ENCODE measurements around the gene RASGEF1C.

DNA sequence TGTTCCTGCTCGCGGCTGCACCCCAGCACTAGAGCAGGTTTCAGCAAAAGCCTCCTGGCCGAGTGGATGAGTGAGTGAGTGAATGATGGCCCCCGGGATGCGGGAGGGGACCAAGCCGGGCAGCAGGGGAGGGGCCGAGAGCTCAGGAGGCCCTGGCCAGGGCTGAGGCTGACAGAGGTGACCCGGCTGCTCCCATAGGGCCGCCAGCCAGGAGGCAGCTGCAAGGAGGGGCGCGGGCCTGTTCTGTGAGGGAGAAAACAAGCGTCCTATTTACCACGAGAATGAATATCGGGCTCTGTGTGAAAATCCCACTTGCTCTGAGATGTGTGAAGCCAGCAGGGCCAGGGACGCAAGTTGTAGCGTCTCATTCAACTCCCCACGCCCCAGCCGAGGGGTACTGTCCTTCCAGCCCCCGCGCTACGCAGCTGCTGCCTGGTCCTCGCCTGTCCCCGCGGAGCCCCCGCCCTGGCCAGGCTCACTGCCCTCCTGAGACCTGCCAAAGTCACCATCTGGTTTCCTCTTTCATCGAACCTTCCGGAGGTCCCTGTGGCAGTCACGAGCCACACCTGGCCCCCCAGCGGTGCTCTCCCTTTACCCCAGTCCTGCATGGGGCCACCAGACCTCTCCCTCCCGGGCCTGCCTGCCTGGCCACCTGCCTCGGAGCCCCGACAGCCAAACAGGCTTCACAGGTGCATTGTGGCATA, 38.8 kb downstream of the RASGEF1C start:
- TF ChIP-seq, protein P1, sequence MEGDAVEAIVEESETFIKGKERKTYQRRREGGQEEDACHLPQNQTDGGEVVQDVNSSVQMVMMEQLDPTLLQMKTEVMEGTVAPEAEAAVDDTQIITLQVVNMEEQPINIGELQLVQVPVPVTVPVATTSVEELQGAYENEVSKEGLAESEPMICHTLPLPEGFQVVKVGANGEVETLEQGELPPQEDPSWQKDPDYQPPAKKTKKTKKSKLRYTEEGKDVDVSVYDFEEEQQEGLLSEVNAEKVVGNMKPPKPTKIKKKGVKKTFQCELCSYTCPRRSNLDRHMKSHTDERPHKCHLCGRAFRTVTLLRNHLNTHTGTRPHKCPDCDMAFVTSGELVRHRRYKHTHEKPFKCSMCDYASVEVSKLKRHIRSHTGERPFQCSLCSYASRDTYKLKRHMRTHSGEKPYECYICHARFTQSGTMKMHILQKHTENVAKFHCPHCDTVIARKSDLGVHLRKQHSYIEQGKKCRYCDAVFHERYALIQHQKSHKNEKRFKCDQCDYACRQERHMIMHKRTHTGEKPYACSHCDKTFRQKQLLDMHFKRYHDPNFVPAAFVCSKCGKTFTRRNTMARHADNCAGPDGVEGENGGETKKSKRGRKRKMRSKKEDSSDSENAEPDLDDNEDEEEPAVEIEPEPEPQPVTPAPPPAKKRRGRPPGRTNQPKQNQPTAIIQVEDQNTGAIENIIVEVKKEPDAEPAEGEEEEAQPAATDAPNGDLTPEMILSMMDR (conservative IDR thresholded peaks at IDR 0.05; ENCODE audit: low read length): no peak
- TF ChIP-seq EZH2phosphoT487 (IDR thresholded peaks at IDR 0.05; ENCODE audit: borderline replicate concordance): no peak
